SK-N-MC (cell line): Measurements from ENCODE around the gene SMC3.
A peak's percentile ranks its signal among the peaks of the same experiment; 100 is the strongest.

Experiments
- DNase-seq: peaks from one replicate; pipeline ENCODE4 v3.0.0-alpha.2; 2011; ENCODE audit warnings: low read depth, low spot score
- H3K27ac ChIP-seq: fragments of 200-600 bp; sonication (generic); 2 replicates; pipeline ENCODE4 v1.5.1; 2016; ENCODE audit warnings: mixed run types
- H3K36me3 ChIP-seq: fragments of 200-600 bp; sonication (generic); 2 replicates; pipeline ENCODE4 v1.6.1; 2017; ENCODE audit warnings: antibody characterized with exemption, low read length, mixed read lengths; ENCODE audit not compliant: insufficient read depth
- H3K4me3 ChIP-seq: fragments of 200-600 bp; sonication (generic); 2 replicates; pipeline ENCODE4 v1.5.1; 2016
- H3K9ac ChIP-seq: fragments of 200-600 bp; sonication (generic); 2 replicates; pipeline ENCODE4 v1.8.0; 2017; ENCODE audit warnings: mixed run types, mixed read lengths; ENCODE audit not compliant: insufficient read length
- H3K9me3 ChIP-seq: fragments of 200-600 bp; sonication (generic); 2 replicates; pipeline ENCODE4 v1.6.1; 2017; ENCODE audit warnings: low read depth, mild to moderate bottlenecking, antibody characterized with exemption, low read length, moderate library complexity, mixed read lengths
- EZH2 ChIP-seq: fragments of 200-600 bp; sonication (generic); IDR thresholded peaks from one replicate; pipeline ENCODE4 v1.6.1; 2017; ENCODE audit warnings: antibody characterized with exemption
- FOXP2 ChIP-seq: optimal IDR thresholded peaks from 2 replicates; pipeline ENCODE3; 2011; ENCODE audit warnings: mild to moderate bottlenecking, moderate library complexity; ENCODE audit not compliant: insufficient read depth; ENCODE audit errors: extremely low read length, control extremely low read depth
- POLR2AphosphoS5 ChIP-seq: IDR thresholded peaks from 2 replicates; pipeline ENCODE4 v1.6.1; 2012; ENCODE audit warnings: mild to moderate bottlenecking, low read depth, low read length, borderline replicate concordance

SMC3 gene

GRCh38 chr10:110648692-110649346 is 81.3 kb downstream of the SMC3 start:
- DNase-seq, result no peak
- TF ChIP-seq FOXP2 (no peak), POLR2AphosphoS5 (no peak), EZH2 (no peak)
- Histone ChIP-seq H3K9ac (no peak overlapping the region), H3K9me3 (no peaks in the 10 kb centered on the region), H3K4me3 (no peak overlapping the region), H3K36me3 (no peaks in the 10 kb centered on the region), H3K27ac (no peak overlapping the region)

- TF ChIP-seq EZH2, result no peak
- TF ChIP-seq FOXP2, result no peak
- TF ChIP-seq POLR2AphosphoS5, result no peak
- no peak overlapping the region for H3K9ac ChIP-seq
- H3K36me3 ChIP-seq, result no peaks in the 10 kb centered on the region
- 0 out of 2 replicates have a peak overlapping the region, but pooled peaks have one; percentile 57 for H3K27ac ChIP-seq
- no peaks in the 10 kb centered on the region for H3K9me3 ChIP-seq
- peak overlapping the region; percentile 55 for H3K4me3 ChIP-seq
- DNase-seq, result no peak
These were observed 82.1 kb downstream of the SMC3 start for GRCh38 chr10:110649347-110650264.

GRCh38 chr10:110650265-110650668 is 82.8 kb downstream of the SMC3 start:
- no peak for TF ChIP-seq POLR2AphosphoS5
- TF ChIP-seq EZH2, result no peak
- no peak for TF ChIP-seq FOXP2
- H3K4me3 ChIP-seq, result peak overlapping the region; percentile 55
- H3K9ac ChIP-seq, result no peak overlapping the region
- H3K9me3 ChIP-seq, result no peaks in the 10 kb centered on the region
- H3K27ac ChIP-seq, result no peak overlapping the region
- H3K36me3 ChIP-seq, result no peaks in the 10 kb centered on the region
- no peak for DNase-seq

- H3K9me3 ChIP-seq, result no peaks in the 10 kb centered on the region
- H3K27ac ChIP-seq, result no peak overlapping the region
- TF ChIP-seq POLR2AphosphoS5 (no peak), EZH2 (no peak), FOXP2 (no peak)
- no peak overlapping the region for H3K9ac ChIP-seq
- no peak overlapping the region for H3K4me3 ChIP-seq
- DNase-seq, result no peak
- no peaks in the 10 kb centered on the region for H3K36me3 ChIP-seq
These were observed 83.8 kb downstream of the SMC3 start for GRCh38 chr10:110651044-110651958.

- no peak overlapping the region for H3K27ac ChIP-seq
- no peaks in the 10 kb centered on the region for H3K9me3 ChIP-seq
- no peaks in the 10 kb centered on the region for H3K36me3 ChIP-seq
- TF ChIP-seq EZH2, result no peak
- no peak for TF ChIP-seq FOXP2
- no peak for TF ChIP-seq POLR2AphosphoS5
- DNase-seq, result no peak
- no peak overlapping the region for H3K9ac ChIP-seq
- no peak overlapping the region for H3K4me3 ChIP-seq
These were observed 85.1 kb downstream of the SMC3 start for GRCh38 chr10:110652475-110653118.
